Keratinocyte (primary cell): ENCODE results near the gene MYL7.

Experiments
- EZH2 ChIP-seq: IDR thresholded peaks from one replicate; pipeline ENCODE4 v1.6.1; 2012; ENCODE audit warnings: inconsistent platforms, mild to moderate bottlenecking, low read length, moderate library complexity
- TF ChIP-seq, protein P1 (sequence below), 3 experiments: IDR thresholded peaks in 1 of 3; conservative IDR thresholded peaks in 1 of 3; optimal IDR thresholded peaks in 1 of 3; 2 replicates in 2 of 3; 3 replicates in 1 of 3; pipeline versions ENCODE3 to v1.5.1; 2011; ENCODE audit warnings: low read length in 3 of 3, mild to moderate bottlenecking in 3 of 3, moderate library complexity in 2 of 3, control low read depth in 1 of 3, inconsistent platforms in 1 of 3; ENCODE audit not compliant: insufficient read depth in 2 of 3; ENCODE audit errors: extremely low read depth in 1 of 3

DNA sequence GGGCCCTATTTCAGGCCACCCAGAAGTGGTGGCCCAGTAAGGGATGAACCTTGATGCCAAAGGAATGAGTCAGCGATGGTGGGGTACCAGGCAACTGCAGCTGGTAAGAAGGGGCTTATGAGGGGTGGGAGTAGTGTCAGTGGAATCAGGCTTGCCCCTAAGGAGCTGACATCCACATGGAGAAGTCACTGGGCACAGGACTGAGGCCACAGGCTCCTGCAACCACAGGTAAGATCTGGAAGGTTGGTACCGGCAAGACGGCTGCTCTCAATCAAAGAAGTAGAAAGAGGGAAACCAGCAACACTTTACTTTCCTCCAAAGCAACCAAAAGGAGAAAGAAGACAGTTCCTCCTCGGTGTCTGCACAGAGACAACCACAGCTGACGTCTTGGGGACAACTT, 45.6 kb upstream of the MYL7 start:
- TF ChIP-seq, protein P1, sequence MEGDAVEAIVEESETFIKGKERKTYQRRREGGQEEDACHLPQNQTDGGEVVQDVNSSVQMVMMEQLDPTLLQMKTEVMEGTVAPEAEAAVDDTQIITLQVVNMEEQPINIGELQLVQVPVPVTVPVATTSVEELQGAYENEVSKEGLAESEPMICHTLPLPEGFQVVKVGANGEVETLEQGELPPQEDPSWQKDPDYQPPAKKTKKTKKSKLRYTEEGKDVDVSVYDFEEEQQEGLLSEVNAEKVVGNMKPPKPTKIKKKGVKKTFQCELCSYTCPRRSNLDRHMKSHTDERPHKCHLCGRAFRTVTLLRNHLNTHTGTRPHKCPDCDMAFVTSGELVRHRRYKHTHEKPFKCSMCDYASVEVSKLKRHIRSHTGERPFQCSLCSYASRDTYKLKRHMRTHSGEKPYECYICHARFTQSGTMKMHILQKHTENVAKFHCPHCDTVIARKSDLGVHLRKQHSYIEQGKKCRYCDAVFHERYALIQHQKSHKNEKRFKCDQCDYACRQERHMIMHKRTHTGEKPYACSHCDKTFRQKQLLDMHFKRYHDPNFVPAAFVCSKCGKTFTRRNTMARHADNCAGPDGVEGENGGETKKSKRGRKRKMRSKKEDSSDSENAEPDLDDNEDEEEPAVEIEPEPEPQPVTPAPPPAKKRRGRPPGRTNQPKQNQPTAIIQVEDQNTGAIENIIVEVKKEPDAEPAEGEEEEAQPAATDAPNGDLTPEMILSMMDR (optimal IDR thresholded peaks at IDR 0.05 in 1 of 3, IDR thresholded peaks at IDR 0.05 in 1 of 3, conservative IDR thresholded peaks at IDR 0.05 in 1 of 3; ENCODE audit: extremely low read depth in 1 of 3, insufficient read depth in 2 of 3, low read length in 3 of 3) = no peak
- TF ChIP-seq EZH2 = no peak
